ENCODE measurements around the gene TARBP2. TPM values are rescaled to one million over a fixed set of nuclear protein-coding genes. Genes with fewer than 3 reads are reported as not detected.
"Not testable (repeated sequence)": the region's sequence is repeated elsewhere in the genome, so short reads cannot be mapped to it uniquely, and the experiment has no call there.

Gene TARBP2
- total RNA-seq, 1 donor from 2014 or later, result 52.2 TPM

DNA sequence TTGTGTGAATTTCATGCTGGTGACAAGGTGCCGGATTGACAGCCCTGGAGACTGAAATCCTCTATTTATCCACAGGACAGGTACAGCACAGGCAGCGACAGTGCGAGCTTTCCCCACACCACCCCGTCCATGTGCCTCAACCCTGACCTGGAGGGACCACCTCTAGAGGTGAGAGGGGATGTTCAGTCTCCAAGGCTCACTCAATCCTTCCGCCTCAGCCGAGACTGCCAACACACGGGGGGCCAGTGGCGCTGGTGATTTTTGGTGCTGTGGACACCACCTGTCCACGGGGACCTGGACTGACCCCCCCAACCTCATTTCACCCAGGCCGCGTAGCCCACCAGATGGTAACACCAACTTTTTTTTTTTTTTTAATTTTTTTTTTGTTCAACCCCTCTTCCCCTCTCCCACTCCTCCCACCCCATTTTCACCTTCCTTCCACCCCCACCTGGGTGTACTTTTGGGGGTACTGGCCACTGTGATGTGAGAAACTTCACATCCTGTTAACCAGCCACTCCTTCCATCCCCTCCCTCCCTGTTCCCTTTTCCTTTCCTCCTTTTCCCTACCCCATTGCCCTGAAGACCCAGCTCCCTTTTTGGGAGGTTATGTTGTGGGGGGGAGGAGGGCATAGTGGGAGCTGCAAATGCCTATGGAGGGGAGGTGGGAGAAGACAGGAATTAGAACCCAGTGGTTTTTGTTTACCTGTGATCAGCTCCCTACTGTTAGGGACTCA is 36.2 kb upstream of the TARBP2 start:
- peaks cover 89% of the 10 kb centered on the region for H3K36me3 Mint-ChIP-seq (ENCODE audit: low read depth)
- no peak overlapping the region for H3K4me3 Mint-ChIP-seq
- H3K9me3 Mint-ChIP-seq, result no peaks in the 10 kb centered on the region
- no peak overlapping the region for H3K27ac Mint-ChIP-seq
- intact Hi-C loops (cut with micrococcal nuclease), result no loop called here
- no peaks in the 10 kb centered on the region for H3K27me3 Mint-ChIP-seq
- H3K4me1 Mint-ChIP-seq, result peaks cover 25% of the 10 kb centered on the region
- no peak for DNase-seq

DNA sequence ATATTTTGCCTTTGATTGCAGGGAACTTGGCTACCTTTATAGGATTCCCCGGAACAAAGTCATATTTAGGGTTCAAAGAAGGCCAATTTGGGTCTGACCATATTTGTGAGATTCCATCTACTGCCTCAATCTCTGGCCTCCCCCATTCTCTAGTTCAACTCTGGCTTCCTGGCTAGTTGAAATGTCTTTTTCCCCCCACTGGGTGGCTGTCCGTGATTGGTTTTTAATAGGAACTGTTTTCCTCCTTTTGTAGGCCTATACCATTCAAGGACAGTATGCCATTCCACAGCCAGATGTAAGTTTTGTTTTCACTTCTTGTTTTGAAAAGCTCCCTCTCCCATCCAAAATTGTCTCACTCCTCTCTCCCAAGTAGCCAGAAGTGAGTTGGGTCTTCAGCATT is 35.4 kb upstream of the TARBP2 start:
- peaks cover 85% of the 10 kb centered on the region for H3K36me3 Mint-ChIP-seq (ENCODE audit: low read depth)
- intact Hi-C loops (cut with micrococcal nuclease), result no loop called here
- no peaks in the 10 kb centered on the region for H3K9me3 Mint-ChIP-seq
- no peak overlapping the region for H3K27ac Mint-ChIP-seq
- H3K4me1 Mint-ChIP-seq, result peaks cover 19% of the 10 kb centered on the region
- no peak for DNase-seq
- H3K27me3 Mint-ChIP-seq, result no peaks in the 10 kb centered on the region
- H3K4me3 Mint-ChIP-seq, result no peak overlapping the region

DNA sequence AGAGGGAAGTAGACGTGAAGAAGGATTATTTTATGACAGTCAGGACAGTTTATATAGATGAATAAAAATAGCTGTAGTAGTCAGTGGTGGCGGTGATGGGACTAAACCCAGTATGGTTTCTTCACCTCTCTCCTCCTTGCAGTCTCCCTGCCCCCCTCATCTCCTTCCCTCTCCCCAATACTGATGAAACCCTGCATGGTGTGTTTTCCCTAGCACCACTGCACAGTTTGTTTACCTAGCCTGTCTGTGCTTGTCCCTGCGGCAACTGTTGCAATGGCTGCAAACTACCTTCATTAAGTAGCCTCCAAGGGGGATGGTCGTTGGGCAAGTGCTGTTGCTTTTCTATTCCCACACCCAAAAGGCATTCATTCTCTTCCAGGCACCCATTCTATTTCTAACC is 34.4 kb upstream of the TARBP2 start:
- intact Hi-C loops (cut with micrococcal nuclease), result no loop called here
- peak overlapping the region; percentile 1 for H3K27ac Mint-ChIP-seq

DNA sequence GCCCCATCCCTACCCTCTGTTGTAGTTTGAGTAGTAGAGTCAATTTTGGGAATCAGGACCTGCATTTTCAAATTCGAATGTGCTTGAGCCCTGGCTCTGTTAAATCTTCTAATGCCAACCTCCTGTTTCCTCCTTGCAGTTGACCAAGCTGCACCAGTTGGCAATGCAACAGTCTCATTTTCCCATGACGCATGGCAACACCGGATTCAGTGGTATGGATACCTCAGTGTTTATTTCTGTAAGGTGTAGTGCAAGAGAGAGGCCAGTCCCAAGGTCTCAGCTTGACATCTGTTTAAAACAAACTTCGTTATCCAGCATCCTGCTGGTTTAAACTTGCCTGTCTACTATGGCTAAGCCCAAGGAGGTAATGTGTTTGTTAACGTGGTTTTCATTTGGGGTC is 34.0 kb upstream of the TARBP2 start:
- intact Hi-C loops (cut with micrococcal nuclease), result no loop called here
- Mint-ChIP-seq H3K4me1 (peaks cover 21% of the 10 kb centered on the region), H3K4me3 (no peak overlapping the region), H3K9me3 (no peaks in the 10 kb centered on the region), H3K27ac (peak overlapping the region; percentile 1), H3K27me3 (no peaks in the 10 kb centered on the region), H3K36me3 (ENCODE audit: low read depth) (peaks cover 84% of the 10 kb centered on the region)
- DNase-seq, result no peak

More for the DNA sequence above, 34.4 kb upstream of the TARBP2 start:
- Mint-ChIP-seq H3K4me1 (peaks cover 17% of the 10 kb centered on the region), H3K36me3 (ENCODE audit: low read depth) (peaks cover 84% of the 10 kb centered on the region), H3K9me3 (no peaks in the 10 kb centered on the region), H3K4me3 (no peak overlapping the region), H3K27me3 (no peaks in the 10 kb centered on the region)
- DNase-seq, result no peak

DNA sequence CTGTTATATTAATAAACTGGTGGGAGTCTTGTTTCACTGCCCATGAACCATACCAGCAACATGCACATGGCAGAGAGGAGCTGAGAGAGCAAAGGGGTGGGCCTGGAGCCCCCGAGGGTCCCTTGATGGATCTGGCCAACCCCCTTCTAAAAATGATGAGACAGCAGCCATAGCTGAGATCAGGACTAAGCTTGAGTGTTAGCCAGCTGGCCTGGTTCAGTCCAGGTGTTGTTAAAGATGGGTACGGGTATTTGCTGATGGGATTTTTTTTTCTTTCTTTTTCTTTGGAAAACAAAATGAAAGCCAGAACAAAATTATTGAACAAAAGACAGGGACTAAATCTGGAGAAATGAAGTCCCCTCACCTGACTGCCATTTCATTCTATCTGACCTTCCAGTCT is 33.2 kb upstream of the TARBP2 start:
- DNase-seq, result no peak
- no peak overlapping the region for H3K27ac Mint-ChIP-seq
- no peaks in the 10 kb centered on the region for H3K9me3 Mint-ChIP-seq
- no peaks in the 10 kb centered on the region for H3K27me3 Mint-ChIP-seq
- H3K4me3 Mint-ChIP-seq, result no peak overlapping the region
- intact Hi-C loops (cut with micrococcal nuclease), result no loop called here
- H3K4me1 Mint-ChIP-seq, result peaks cover 22% of the 10 kb centered on the region
- H3K36me3 Mint-ChIP-seq (ENCODE audit: low read depth), result peaks cover 82% of the 10 kb centered on the region

DNA sequence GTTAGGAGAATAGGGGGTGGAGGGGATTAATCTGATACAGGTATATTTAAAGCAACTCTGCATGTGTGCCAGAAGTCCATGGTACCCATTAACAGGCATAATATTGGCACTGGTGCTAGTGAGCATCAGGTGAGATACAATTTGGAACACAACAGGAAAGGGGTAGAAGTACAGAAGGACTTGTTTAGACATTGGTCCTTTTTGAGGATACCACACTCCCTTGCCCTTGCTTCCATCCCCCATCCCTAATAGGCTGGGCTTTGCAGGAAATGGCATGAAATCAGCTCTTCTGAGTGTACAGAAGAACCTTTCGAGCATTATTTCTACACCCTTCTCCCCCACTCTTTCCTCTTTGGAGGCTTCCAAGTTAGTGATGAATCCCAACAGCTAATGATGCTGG is 32.8 kb upstream of the TARBP2 start:
- H3K4me3 Mint-ChIP-seq, result no peak overlapping the region
- H3K27ac Mint-ChIP-seq, result no peak overlapping the region
- H3K9me3 Mint-ChIP-seq, result no peaks in the 10 kb centered on the region
- peaks cover 80% of the 10 kb centered on the region for H3K36me3 Mint-ChIP-seq (ENCODE audit: low read depth)
- peaks cover 19% of the 10 kb centered on the region for H3K4me1 Mint-ChIP-seq
- DNase-seq, result no peak
- no peaks in the 10 kb centered on the region for H3K27me3 Mint-ChIP-seq
- intact Hi-C loops (cut with micrococcal nuclease), result no loop called here

DNA sequence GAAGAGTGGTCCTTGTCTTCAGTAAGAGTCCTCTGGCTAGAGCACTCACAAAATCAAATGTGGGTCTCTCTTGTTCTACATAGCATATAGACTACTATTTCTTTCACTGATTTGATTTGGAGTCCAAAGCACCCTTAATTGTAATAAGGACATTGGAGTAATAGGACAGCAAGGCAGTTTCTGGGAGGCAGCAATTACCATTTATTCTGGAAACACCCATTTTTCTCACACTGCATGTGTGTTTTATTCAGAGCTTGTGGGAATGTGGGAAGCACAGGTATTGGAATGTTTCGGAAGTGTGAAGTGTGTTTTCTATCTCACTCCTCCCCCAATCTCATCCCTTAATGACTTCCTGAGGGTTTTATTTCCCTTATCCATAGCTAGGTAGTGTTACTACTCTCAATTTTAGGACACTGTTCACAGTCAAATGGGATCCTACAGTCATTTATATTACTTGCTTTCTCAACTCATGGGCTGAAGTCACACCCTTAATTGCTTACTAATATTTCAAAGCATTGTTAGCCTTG is 29.0 kb upstream of the TARBP2 start:
- no peaks in the 10 kb centered on the region for H3K9me3 Mint-ChIP-seq
- no peak overlapping the region for H3K27ac Mint-ChIP-seq

DNA sequence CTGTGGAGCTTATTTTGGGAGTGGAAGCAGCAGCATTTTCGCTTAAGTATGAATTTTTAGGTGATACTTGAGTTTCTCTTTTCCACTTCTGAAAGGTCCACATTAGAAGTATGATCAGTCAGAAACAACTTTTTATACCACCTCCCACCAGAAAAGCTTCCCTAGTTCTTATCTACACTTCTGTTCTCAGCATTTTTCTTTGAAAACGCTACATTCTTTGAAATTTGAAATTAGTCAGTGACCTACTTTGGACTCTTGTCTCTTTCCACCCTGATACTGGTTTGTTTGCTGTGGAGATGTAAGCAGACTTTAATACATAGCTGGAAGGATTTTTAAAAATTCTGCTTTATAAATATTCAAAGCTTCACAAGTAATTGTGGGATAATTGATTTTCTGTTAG is 27.0 kb upstream of the TARBP2 start:
- peaks cover 35% of the 10 kb centered on the region for H3K4me1 Mint-ChIP-seq
- H3K27ac Mint-ChIP-seq, result peak overlapping the region; percentile 63
- H3K9me3 Mint-ChIP-seq, result no peaks in the 10 kb centered on the region
- no peak for DNase-seq
- H3K36me3 Mint-ChIP-seq (ENCODE audit: low read depth), result peaks cover 76% of the 10 kb centered on the region
- no peak overlapping the region for H3K4me3 Mint-ChIP-seq
- intact Hi-C loops (cut with micrococcal nuclease), result no loop called here
- no peaks in the 10 kb centered on the region for H3K27me3 Mint-ChIP-seq

More for the DNA sequence above, 29.0 kb upstream of the TARBP2 start:
- Mint-ChIP-seq H3K36me3 (ENCODE audit: low read depth) (peaks cover 80% of the 10 kb centered on the region), H3K27me3 (no peaks in the 10 kb centered on the region), H3K4me3 (no peak overlapping the region), H3K4me1 (peaks cover 35% of the 10 kb centered on the region)
- intact Hi-C loops (cut with micrococcal nuclease), result loop anchor here (2.0 kb wide), 1 partner anchor 13 kb away; no protein-coding TSS in a partner anchor
- no peak for DNase-seq

DNA sequence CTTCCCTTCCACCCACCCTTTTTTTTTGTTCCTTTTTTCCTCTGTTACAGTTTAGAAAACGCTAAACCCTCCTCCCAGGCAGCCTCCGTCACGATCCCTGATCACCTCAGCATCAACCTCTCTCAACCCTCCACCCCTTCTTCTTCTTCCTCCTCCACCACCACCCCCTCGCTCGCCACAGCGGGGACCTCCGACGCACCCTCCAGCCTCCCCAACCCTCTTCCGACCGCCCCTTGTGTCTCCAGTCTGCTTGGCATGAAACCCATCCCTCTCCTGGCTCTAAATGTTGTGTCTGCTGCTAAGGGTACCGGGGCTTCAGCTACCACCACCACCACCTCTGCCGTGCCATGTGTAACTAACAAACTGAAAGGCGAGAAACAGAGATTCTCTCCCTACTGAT is 26.3 kb upstream of the TARBP2 start:
- Mint-ChIP-seq H3K27ac (peak overlapping the region; percentile 63), H3K4me1 (peaks cover 35% of the 10 kb centered on the region), H3K36me3 (ENCODE audit: low read depth) (peaks cover 82% of the 10 kb centered on the region), H3K27me3 (no peaks in the 10 kb centered on the region), H3K9me3 (no peaks in the 10 kb centered on the region), H3K4me3 (peak overlapping the region; percentile 7)
- intact Hi-C loops (cut with micrococcal nuclease), result no loop called here
- DNase-seq, result no peak

DNA sequence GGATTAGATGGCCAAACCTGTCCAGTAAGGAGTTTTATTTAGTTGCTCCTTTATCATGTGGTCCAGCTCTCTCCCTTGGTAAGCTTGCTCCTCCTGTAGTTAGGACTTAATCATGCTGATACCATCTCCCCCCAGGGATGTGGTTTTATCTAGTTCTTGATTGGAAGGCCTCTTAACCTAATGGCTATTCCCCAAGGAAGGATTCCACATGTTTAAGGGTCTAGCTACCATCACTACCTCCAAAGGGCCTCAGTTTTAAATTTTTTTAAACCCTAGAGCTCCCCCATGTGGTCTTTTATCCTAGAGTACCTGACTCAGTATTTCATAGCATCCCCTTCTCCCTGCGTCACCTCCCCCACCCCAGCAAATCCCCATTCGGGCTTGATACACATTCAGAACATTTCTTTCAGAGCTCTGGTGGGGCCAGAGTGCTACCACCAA is 24.3 kb upstream of the TARBP2 start:
- intact Hi-C loops (cut with micrococcal nuclease), result no loop called here
- peaks cover 27% of the 10 kb centered on the region for H3K4me1 Mint-ChIP-seq
- no peak overlapping the region for H3K4me3 Mint-ChIP-seq
- peaks cover 79% of the 10 kb centered on the region for H3K36me3 Mint-ChIP-seq (ENCODE audit: low read depth)
- no peak overlapping the region for H3K27ac Mint-ChIP-seq
- no peak for DNase-seq
- no peaks in the 10 kb centered on the region for H3K9me3 Mint-ChIP-seq
- H3K27me3 Mint-ChIP-seq, result no peaks in the 10 kb centered on the region

DNA sequence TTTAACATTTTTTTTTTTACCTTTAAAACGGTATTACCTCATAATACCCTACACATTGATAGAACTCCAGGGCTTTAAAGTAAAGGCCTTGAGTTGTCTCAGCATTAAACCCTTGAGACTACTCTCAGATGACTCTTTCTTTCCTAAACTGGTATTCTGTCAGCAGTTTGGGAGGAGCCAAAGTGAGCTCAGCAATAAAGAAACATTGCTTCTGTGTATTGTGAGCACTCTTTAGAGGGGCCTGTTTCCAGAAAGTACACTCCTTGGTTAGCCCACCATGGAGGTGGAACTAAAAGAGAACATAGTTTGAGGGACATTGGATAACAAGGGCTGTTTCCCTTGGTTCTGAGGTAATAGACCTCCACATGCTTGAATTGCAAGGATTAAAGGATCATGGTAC is 22.2 kb upstream of the TARBP2 start:
- no peaks in the 10 kb centered on the region for H3K27me3 Mint-ChIP-seq
- H3K9me3 Mint-ChIP-seq, result no peaks in the 10 kb centered on the region
- intact Hi-C loops (cut with micrococcal nuclease), result no loop called here
- H3K4me1 Mint-ChIP-seq, result peaks cover 18% of the 10 kb centered on the region
- no peak overlapping the region for H3K27ac Mint-ChIP-seq
- H3K36me3 Mint-ChIP-seq (ENCODE audit: low read depth), result peaks cover 73% of the 10 kb centered on the region
- H3K4me3 Mint-ChIP-seq, result no peak overlapping the region
- DNase-seq, result no peak

DNA sequence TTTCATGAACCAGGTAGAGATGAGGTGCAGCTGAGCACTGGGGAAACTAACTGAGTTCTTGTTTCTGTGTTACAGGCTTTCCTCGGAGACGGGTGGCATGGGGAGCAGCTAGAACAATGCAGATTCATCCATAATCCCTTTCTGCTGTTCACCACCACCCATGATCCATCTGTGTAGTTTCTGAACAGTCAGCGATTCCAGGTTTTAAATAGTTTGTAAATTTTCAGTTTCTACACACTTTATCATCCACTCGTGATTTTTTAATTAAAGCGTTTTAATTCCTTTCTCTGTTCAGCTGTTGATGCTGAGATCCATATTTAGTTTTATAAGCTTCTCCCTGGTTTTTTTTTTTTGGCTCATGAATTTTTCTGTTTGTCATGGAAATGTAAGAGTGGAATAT is 21.8 kb upstream of the TARBP2 start:
- H3K4me3 Mint-ChIP-seq, result no peak overlapping the region
- H3K36me3 Mint-ChIP-seq (ENCODE audit: low read depth), result peaks cover 72% of the 10 kb centered on the region
- no peak for DNase-seq
- peaks cover 14% of the 10 kb centered on the region for H3K4me1 Mint-ChIP-seq
- H3K9me3 Mint-ChIP-seq, result no peaks in the 10 kb centered on the region
- H3K27ac Mint-ChIP-seq, result no peak overlapping the region
- H3K27me3 Mint-ChIP-seq, result no peaks in the 10 kb centered on the region
- intact Hi-C loops (cut with micrococcal nuclease), result no loop called here

DNA sequence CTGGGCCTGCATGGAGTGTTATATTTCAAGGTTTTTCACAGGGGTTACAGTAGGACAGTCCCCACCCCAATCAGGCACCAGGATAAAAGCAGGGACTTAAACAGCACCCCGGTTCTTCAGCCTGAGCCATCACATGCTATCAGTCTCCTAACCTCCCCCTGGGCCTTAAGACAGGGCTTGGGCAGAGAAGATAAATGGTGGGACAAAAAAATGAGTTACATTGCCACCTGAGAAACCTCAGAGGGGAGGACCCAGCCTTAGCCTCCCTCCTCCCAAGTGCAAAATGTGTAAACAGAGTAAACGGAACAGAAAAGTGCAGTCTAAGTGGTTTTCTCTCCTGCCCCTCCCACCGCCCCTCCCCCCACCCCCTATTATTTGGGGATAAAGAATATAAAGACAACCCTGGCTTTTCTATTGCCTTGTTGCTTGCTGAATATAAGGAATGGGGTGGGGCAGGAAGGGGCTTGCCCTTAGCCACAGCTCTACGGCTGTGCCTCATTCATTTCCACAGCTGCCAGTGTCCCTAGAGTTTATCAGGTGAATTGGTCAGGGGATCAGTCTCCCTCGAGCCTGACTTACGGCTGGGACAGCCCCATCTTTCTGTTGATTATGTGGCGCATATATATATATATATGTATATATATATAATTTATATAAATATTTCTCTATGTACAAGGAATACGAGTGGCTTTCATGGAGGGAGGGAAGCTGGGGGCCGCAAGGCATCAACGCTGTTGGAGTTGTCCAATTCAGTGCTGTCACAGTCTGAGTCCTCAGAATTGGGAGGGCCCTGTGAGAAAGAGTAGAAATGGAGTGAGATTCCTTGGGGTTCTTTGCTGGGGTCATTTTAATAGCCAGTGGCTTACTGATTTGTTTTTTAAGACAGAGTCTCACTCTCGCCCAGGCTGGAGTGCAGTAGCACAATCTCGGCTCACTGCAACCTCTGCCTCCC is 20.3 kb upstream of the TARBP2 start:
- Mint-ChIP-seq H3K27ac (no peak overlapping the region), H3K27me3 (no peaks in the 10 kb centered on the region), H3K4me1 (peaks cover 4% of the 10 kb centered on the region), H3K36me3 (ENCODE audit: low read depth) (peaks cover 71% of the 10 kb centered on the region), H3K4me3 (no peak overlapping the region), H3K9me3 (no peaks in the 10 kb centered on the region)
- intact Hi-C loops (cut with micrococcal nuclease), result no loop called here
- DNase-seq, result no peak

DNA sequence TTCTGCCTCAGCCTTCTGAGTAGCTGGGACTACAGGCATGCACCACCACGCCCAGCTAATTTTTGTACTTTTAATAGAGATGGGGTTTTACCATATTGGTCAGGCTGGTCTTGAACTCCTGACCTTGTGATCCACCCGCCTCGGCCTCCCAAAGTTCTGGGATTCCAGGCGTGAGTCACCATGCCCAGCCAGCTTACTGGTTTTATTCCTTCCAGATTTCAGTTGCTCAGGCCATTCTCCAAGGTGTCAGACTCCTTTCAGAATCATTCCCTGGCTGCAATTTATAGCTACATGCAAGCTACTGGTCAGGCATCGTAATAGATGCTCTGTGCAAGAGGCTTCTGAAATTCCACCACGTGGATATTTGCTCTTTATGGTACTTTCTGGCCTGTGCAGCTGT is 19.6 kb upstream of the TARBP2 start:
- H3K9me3 Mint-ChIP-seq; H3K27ac Mint-ChIP-seq; H3K4me3 Mint-ChIP-seq; H3K4me1 Mint-ChIP-seq; intact Hi-C loops (cut with micrococcal nuclease); H3K27me3 Mint-ChIP-seq; DNase-seq: not testable (repeated sequence)
- H3K36me3 Mint-ChIP-seq (ENCODE audit: low read depth), result peaks cover 67% of the 10 kb centered on the region

Measured in activated CD4-positive, alpha-beta T cell treated with anti-CD3 and anti-CD28 coated beads, Interleukin-2, amount 10 ng/mL, durations not matched to agents 24 days and 14 days (primary cell).